Stimulated activated CD4-positive, alpha-beta T cell treated with anti-CD3 and anti-CD28 coated beads, Interleukin-1b, Interleukin-23, amount 100 ng/mL, for 48 hours (primary cell): ENCODE results near the gene UGGT2.
"Not testable (repeated sequence)": the region's sequence is repeated elsewhere in the genome, so short reads cannot be mapped to it uniquely, and the experiment has no call there.

Experiments used
- DNase-seq: peaks from one replicate; pipeline ENCODE4 v3.0.0-alpha.2; 2020

UGGT2 gene, protein sequence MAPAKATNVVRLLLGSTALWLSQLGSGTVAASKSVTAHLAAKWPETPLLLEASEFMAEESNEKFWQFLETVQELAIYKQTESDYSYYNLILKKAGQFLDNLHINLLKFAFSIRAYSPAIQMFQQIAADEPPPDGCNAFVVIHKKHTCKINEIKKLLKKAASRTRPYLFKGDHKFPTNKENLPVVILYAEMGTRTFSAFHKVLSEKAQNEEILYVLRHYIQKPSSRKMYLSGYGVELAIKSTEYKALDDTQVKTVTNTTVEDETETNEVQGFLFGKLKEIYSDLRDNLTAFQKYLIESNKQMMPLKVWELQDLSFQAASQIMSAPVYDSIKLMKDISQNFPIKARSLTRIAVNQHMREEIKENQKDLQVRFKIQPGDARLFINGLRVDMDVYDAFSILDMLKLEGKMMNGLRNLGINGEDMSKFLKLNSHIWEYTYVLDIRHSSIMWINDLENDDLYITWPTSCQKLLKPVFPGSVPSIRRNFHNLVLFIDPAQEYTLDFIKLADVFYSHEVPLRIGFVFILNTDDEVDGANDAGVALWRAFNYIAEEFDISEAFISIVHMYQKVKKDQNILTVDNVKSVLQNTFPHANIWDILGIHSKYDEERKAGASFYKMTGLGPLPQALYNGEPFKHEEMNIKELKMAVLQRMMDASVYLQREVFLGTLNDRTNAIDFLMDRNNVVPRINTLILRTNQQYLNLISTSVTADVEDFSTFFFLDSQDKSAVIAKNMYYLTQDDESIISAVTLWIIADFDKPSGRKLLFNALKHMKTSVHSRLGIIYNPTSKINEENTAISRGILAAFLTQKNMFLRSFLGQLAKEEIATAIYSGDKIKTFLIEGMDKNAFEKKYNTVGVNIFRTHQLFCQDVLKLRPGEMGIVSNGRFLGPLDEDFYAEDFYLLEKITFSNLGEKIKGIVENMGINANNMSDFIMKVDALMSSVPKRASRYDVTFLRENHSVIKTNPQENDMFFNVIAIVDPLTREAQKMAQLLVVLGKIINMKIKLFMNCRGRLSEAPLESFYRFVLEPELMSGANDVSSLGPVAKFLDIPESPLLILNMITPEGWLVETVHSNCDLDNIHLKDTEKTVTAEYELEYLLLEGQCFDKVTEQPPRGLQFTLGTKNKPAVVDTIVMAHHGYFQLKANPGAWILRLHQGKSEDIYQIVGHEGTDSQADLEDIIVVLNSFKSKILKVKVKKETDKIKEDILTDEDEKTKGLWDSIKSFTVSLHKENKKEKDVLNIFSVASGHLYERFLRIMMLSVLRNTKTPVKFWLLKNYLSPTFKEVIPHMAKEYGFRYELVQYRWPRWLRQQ (N-terminal part only)

GRCh38 chr13:96053003-96053703 is at the start of gene UGGT2:
TSS of gene UGGT2 (minus strand) at chr13:96053401. CDS start at chr13:96053312, 89 bp downstream.
- DNase-seq, result peak; percentile 12

DNA sequence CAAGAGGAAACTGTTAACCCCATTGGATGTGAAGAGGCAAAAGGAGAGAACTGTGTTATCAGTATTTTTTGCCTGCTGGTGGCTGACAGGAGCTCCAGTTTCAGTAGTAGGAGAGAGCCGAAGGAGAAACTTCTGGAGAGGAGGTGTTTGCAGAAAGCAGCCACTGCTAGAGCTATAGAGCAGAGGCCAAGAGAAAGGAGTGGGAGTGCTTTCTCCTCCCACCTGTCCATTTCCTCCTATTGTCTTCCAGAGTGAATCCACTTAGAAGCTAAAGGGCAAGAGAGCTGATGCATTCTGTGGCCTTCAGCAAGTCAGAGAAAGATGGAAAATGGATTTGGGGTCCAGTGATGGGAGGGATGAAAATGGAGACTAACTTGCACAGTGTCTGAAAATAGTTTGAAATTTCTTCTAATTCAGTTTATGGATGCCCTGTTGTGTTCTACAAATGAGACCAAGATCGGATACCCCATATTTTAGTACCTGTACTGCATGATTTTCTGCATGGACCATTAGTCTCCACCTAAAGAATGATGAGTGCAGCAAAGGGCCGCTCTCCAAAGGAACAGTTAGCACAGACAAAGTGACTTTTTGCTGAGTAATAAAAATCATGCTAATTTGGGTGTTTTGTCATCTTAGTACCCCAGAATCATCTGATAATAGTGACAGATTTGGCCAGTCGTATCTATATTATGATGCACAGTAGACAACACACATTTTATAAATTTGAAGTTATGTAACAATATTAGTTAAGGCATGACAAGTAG is 47.4 kb upstream of the UGGT2 start:
- DNase-seq, result no peak

GRCh38 chr13:96093296-96094006 is 40.2 kb upstream of the UGGT2 start:
- no peak for DNase-seq

DNA sequence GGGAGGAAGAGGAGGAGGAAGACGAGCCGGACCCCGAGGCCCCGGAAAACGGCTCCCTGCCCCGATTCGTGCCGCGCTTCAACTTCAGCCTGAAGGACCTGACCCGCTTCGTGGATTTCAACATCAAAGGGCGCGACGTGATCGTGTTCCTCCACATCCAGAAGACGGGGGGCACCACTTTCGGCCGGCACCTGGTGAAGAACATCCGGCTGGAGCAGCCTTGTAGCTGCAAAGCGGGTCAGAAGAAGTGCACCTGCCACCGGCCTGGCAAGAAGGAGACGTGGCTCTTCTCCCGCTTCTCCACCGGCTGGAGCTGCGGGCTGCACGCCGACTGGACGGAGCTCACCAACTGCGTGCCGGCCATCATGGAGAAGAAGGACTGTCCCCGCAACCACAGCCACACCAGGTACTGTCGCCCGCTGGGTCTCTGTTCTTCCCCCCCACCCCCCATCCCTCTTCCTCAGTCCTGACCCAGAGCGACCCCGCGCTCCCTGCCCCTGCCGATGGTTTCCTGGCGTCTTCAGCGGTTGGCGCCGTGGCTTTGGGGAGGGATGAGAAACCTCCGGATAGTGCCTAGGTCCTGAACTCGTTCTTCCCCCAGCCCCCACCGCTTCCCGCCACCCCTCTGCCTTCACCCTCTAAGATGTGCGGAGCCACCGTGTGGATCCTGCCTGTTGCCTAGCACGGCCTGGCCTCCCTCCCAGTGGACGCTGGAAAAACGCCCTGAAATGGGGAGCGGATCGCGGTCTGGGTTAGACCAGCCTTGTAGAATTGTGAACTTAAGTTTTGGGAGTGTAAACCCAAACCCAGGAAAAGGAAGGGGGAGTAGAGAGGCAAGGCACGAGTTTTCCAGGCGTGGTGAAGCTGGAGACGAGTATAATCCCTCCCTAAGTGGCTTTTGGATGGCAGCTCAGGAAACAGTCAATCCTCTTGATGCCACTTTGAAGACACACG is 38.2 kb upstream of the UGGT2 start:
- no peak for DNase-seq

DNA sequence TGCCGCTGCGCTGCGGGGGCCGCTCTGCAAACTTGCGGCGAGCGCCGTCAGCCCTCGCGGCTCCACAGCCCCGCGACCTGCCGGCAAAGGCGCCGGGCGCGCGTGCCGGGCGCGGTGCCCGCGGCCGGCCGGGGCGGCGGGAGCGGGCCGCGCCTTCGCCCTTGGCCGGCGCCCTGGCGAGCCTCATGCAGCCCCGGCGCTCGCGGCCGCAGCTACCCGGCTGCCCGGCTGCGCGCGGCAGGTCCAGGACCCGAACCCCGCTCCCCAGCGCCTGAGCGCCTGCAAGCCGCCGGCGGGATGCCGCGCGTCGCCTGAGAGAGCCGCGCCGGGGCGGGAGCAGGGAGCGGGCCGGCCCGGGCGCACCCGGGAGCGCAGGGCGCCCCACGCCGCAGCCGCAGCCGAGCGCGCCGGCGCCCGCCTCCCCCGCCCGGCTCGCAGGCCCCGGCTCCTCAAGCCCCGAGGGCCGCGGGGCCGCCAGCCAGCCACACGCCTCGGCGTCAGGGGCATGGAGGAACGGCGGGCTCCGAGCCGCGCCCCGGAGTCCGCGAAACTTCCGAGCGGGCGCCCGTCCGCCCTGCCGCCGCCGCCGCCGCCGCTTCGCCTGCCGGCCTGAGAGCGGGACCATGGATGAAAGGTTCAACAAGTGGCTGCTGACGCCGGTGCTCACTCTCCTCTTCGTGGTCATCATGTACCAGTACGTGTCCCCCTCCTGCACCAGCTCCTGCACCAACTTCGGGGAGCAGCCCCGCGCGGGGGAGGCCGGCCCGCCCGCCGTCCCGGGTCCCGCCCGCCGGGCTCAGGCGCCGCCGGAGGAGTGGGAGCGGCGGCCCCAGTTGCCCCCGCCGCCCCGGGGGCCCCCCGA is 37.3 kb upstream of the UGGT2 start:
- no peak for DNase-seq

DNA sequence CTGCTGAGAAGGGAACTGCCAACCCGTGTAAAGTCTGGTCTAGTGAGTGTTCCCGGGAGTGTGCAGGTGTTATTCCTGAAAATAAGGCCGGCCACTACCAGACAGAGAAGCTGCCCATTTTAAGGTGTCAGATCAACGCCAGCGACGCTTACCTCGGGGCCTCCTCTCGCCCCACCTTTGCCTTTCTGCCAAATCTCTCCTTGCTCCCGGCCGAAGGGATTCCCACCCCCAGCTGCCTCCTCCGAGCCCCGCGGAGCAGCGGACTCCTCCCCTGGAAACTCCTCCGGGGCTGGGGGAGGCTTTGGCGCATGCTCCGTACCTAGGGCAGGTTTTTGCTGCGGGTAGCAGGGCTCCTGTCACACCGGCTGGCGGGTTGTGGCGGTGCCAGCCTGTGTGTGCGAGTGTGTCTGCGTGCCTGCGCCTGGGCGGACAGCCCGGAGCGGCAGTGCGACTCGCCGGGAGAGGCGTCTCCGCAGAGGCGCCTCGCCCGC is 36.6 kb upstream of the UGGT2 start, which contains the start of gene HS6ST3:
Gene HS6ST3 (plus strand): TSS at position 359 of the 491 bp plus-strand sequence.
- DNase-seq, result no peak

DNA sequence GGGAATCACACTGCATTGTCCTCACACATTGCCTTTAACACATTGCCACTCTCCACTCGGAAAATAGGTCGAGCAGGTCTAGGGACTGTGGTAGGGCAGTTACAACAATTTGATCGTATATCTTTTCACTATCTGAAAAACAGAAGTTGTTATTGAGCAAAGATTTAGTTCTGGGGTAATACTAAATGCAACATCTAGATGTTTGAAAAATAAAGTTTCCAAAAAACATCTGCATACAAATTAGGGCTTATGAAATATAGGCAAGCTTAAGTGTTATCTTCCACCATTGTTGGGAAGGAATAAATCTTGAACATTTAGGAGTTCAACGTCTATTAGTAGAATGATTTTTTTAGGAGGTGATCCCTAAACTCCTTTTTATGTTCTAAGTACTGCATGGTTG is 35.9 kb upstream of the UGGT2 start:
- no peak for DNase-seq

DNA sequence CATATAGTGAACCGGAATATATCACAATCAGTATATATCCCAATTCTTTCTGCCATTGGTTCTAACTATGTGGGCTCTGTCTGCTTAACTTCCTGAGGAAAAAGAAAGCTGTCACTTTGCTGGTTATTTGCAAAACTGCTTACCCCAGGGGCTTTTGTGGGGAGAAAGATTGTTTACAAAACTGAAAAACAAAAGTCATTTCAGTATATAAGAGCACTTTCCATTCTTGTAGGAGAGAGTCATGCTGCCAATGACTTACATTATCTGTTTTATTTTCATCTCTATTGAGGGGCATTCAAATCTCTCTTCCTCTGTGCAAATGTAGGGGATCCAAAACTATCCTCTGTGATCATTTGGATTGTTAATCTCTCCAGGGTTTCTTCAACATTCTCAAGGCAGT is 33.5 kb upstream of the UGGT2 start:
- no peak for DNase-seq

DNA sequence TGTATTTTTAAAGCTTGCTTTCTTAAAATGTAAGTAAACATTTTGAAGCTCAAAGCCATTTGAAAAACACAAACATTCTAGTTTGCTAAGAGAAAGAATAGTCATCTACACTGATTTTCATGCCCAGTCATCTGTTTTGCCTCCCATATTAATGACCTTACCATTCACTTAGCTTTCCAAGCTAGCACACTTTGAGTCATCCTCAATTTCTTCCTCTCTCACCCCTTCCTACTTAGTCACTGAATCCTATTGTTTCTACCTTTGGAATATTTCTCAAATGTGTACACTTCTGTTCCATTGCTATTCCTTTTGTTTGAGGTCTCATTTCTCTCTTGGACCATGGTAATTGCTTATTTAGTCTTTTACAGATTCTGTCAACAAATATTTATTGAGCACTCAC is 29.4 kb upstream of the UGGT2 start:
- DNase-seq, result no peak

- DNase-seq, result no peak
These were observed 28.7 kb upstream of the UGGT2 start for GRCh38 chr13:96081888-96082287.

- no peak for DNase-seq
These were observed 27.5 kb upstream of the UGGT2 start for GRCh38 chr13:96080676-96081075.

DNA sequence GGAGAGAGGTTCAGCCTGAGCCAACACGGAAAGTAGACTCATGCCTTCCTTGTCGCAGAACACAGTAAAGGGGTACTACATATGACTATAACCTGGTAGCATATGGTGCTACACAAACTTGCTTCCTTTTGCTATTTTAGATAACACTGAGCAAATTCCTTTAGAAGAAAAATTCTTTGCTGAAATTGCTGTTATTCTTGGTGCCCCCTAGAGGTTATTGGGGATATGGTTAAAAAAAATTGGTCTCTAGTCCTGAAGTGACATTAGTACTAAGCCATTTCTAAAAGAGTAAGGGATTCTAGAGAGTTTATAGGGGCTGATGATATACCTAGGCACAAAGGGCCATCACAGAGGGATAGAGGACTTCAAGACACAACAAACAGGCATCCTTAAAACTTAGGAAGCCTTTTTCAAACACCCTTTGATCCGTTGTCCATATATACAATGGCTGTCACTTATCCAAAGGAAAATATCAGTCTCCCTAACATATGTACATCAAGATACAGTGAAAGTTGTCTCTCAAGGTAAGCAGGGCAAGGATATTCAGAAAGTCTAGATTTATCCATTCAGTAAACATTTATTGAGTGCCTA is 22.8 kb upstream of the UGGT2 start:
- no peak for DNase-seq

GRCh38 chr13:96072392-96072791 is 19.2 kb upstream of the UGGT2 start:
- no peak for DNase-seq

GRCh38 chr13:96071504-96071903 is 18.3 kb upstream of the UGGT2 start:
- no peak for DNase-seq

DNA sequence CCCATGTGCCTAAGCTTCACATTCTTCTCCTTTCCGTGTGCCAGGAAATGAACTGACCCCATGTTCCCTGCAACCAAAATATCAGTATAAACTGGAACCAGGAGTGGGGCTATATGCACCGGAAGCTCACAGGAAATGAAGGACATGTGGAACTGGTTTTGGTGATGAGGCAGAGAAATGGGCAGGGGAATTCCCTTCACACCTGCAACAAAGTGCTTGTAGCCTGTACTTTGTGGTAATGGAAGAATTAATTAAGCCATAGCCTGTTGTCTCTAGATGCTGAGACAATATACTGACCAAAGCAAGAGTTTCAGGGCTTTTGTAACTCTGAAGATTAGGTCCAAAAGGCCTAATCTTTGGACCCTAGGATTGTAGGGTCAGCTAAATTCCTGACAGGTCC is 15.5 kb upstream of the UGGT2 start:
- DNase-seq, result no peak

- no peak for DNase-seq
These were observed 12.6 kb upstream of the UGGT2 start for GRCh38 chr13:96065849-96066248.

DNA sequence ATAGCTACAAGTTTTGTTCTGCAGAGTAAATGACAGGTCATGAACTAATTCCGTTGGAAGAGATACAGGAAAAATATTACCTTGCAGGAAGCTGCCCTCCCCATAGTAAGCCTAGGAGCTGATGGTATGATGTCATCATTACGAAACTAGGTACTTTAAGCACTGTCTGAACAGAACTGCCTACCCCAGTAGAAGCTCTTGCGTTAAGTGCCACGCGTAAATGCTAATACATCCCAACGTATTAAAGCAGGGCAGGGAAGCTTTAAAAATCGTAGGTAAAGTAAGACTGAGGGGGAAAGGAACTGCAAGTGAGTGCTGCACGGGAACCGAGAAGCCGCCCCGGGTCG is 572 bp downstream of the UGGT2 start:
- DNase-seq, result no peak

DNA sequence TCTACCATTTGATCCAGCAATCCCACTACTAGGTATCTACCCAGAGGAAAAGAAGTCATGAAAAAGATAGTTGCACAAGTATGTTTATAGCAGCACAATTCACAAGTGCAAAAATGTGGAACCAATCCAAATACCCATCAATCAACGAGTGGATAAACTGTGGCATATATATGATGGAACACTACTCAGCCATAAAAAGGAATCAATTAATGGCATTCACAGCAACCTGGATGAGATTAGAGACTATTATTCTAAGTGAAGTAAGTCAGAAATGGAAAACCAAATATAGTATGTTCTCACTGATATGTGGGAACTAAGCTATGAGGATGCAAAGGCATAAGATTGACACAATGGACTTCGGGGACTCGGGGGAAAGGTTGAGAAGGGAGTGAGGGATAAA is 1.3 kb downstream of the UGGT2 start:
- DNase-seq, result not testable (repeated sequence)
